Measurements from ENCODE around the gene TICAM2.

The TICAM2 gene

GRCh38 chr5:115588640-115589039, 13.6 kb downstream of the TICAM2 start:
- ATAC-seq (ENCODE audit: insufficient read depth, low read depth) (no peak), DNase-seq (no peak)
- TF ChIP-seq CTCF (IDR thresholded peaks at IDR 0.05; ENCODE audit: borderline replicate concordance, extremely low read depth, low read length, poor library complexity, severe bottlenecking) (no peak), EZH2 (IDR thresholded peaks at IDR 0.05; ENCODE audit: borderline replicate concordance, low read depth, low read length, severe bottlenecking) (no peak)
- Histone ChIP-seq H2AFZ (ENCODE audit: low read depth, low read length) (no peak overlapping the region), H3K4me1 (ENCODE audit: insufficient read depth, low read length) (no peaks in the 10 kb centered on the region), H3K27ac (ENCODE audit: low read length) (no peak overlapping the region), H3K36me3 (ENCODE audit: insufficient read depth, low read length) (no peaks in the 10 kb centered on the region), H3K4me3 (ENCODE audit: low read depth in 1 of 2, low read length in 2 of 2) (no peak overlapping the region), H4K20me1 (ENCODE audit: insufficient read depth, low read length) (no peaks in the 10 kb centered on the region), H3K4me2 (ENCODE audit: insufficient read depth, low read length) (no peak overlapping the region), H3K79me2 (ENCODE audit: insufficient read depth, low read length) (no peaks in the 10 kb centered on the region), H3K9ac (ENCODE audit: low read depth, low read length) (no peak overlapping the region), H3K27me3 (ENCODE audit: insufficient read depth, low read length, poor library complexity) (no peaks in the 10 kb centered on the region), H3K9me3 (ENCODE audit: insufficient read depth, low read length, severe bottlenecking) (no peaks in the 10 kb centered on the region)

GRCh38 chr5:115586525-115587146, 15.6 kb downstream of the TICAM2 start:
- no peaks in the 10 kb centered on the region for H3K4me1 ChIP-seq (ENCODE audit: insufficient read depth, low read length)
- no peak for TF ChIP-seq EZH2 (IDR thresholded peaks at IDR 0.05; ENCODE audit: borderline replicate concordance, low read depth, low read length, severe bottlenecking)
- TF ChIP-seq CTCF (IDR thresholded peaks at IDR 0.05; ENCODE audit: borderline replicate concordance, extremely low read depth, low read length, poor library complexity, severe bottlenecking) = peak; percentile 67
- H3K36me3 ChIP-seq (ENCODE audit: insufficient read depth, low read length) = no peaks in the 10 kb centered on the region
- H3K9ac ChIP-seq (ENCODE audit: low read depth, low read length) = no peak overlapping the region
- H3K9me3 ChIP-seq (ENCODE audit: insufficient read depth, low read length, severe bottlenecking) = no peaks in the 10 kb centered on the region
- no peak overlapping the region for H3K4me3 ChIP-seq (ENCODE audit: low read depth in 1 of 2, low read length in 2 of 2)
- H3K27ac ChIP-seq (ENCODE audit: low read length) = no peak overlapping the region
- H2AFZ ChIP-seq (ENCODE audit: low read depth, low read length) = no peak overlapping the region
- H3K4me2 ChIP-seq (ENCODE audit: insufficient read depth, low read length) = no peak overlapping the region
- no peaks in the 10 kb centered on the region for H3K79me2 ChIP-seq (ENCODE audit: insufficient read depth, low read length)
- ATAC-seq (ENCODE audit: insufficient read depth, low read depth) (peak; percentile 40; the same call in 1 of the 3 replicates), DNase-seq (no peak)
- no peaks in the 10 kb centered on the region for H4K20me1 ChIP-seq (ENCODE audit: insufficient read depth, low read length)
- no peaks in the 10 kb centered on the region for H3K27me3 ChIP-seq (ENCODE audit: insufficient read depth, low read length, poor library complexity)

GRCh38 chr5:115585265-115585664, 17.0 kb downstream of the TICAM2 start:
- H3K36me3 ChIP-seq (ENCODE audit: insufficient read depth, low read length) = no peaks in the 10 kb centered on the region
- no peak overlapping the region for H3K9ac ChIP-seq (ENCODE audit: low read depth, low read length)
- TF ChIP-seq EZH2 (IDR thresholded peaks at IDR 0.05; ENCODE audit: borderline replicate concordance, low read depth, low read length, severe bottlenecking) (no peak), CTCF (IDR thresholded peaks at IDR 0.05; ENCODE audit: borderline replicate concordance, extremely low read depth, low read length, poor library complexity, severe bottlenecking) (no peak)
- no peaks in the 10 kb centered on the region for H3K79me2 ChIP-seq (ENCODE audit: insufficient read depth, low read length)
- no peak for ATAC-seq (ENCODE audit: insufficient read depth, low read depth)
- H3K27ac ChIP-seq (ENCODE audit: low read length) = no peak overlapping the region
- H3K4me2 ChIP-seq (ENCODE audit: insufficient read depth, low read length) = no peak overlapping the region
- H3K4me3 ChIP-seq (ENCODE audit: low read depth in 1 of 2, low read length in 2 of 2) = no peak overlapping the region
- H3K4me1 ChIP-seq (ENCODE audit: insufficient read depth, low read length) = no peaks in the 10 kb centered on the region
- no peak overlapping the region for H2AFZ ChIP-seq (ENCODE audit: low read depth, low read length)
- DNase-seq = no peak
- no peaks in the 10 kb centered on the region for H3K27me3 ChIP-seq (ENCODE audit: insufficient read depth, low read length, poor library complexity)
- no peaks in the 10 kb centered on the region for H3K9me3 ChIP-seq (ENCODE audit: insufficient read depth, low read length, severe bottlenecking)
- H4K20me1 ChIP-seq (ENCODE audit: insufficient read depth, low read length) = no peaks in the 10 kb centered on the region

Measured in DND-41 (cell line).